IgD-negative memory B cell (primary cell): ENCODE measurements around the gene TMEM52B. TPM values are rescaled to one million over a fixed set of nuclear protein-coding genes. Genes with fewer than 3 reads are reported as not detected.
"Not testable (repeated sequence)": the region's sequence is repeated elsewhere in the genome, so short reads cannot be mapped to it uniquely, and the experiment has no call there.

ENCODE experiments used
- H3K27ac Mint-ChIP-seq, 3 donors: one replicate each; pipeline ENCODE4 v1.8.0; 2020 to 2022; ENCODE audit warnings: mild to moderate bottlenecking in 3 of 3, mixed read lengths in 3 of 3, moderate library complexity in 1 of 3
- H3K27me3 Mint-ChIP-seq: one replicate; pipeline ENCODE4 v1.8.0; 2021; ENCODE audit warnings: mixed read lengths
- H3K36me3 Mint-ChIP-seq: one replicate; pipeline ENCODE4 v1.8.0; 2020; ENCODE audit warnings: mild to moderate bottlenecking, mixed read lengths
- H3K4me1 Mint-ChIP-seq, 3 donors: one replicate each; pipeline ENCODE4 v1.8.0; 2020 to 2022; ENCODE audit warnings: mixed read lengths in 3 of 3, mild to moderate bottlenecking in 1 of 3
- H3K4me3 Mint-ChIP-seq, 4 donors: one replicate each; pipeline ENCODE4 v1.8.0; 2020 to 2022; ENCODE audit warnings: mild to moderate bottlenecking in 4 of 4, mixed read lengths in 4 of 4, moderate library complexity in 3 of 4
- H3K9me3 Mint-ChIP-seq, 3 donors: one replicate each; pipeline ENCODE4 v1.8.0; 2020 to 2021; ENCODE audit warnings: mixed read lengths in 3 of 3, mild to moderate bottlenecking in 1 of 3
- polyA plus RNA-seq: library from polyadenylated mRNA; unstranded; fragments of 300-500 nt; fragmentation: Illumina TruSeq; gene quantifications from one replicate; pipeline ENCODE4 v1.2.3, GENCODE V29; 2021

The TMEM52B gene
- polyA plus RNA-seq, 1 donor from 2014 or later, result not detected

DNA sequence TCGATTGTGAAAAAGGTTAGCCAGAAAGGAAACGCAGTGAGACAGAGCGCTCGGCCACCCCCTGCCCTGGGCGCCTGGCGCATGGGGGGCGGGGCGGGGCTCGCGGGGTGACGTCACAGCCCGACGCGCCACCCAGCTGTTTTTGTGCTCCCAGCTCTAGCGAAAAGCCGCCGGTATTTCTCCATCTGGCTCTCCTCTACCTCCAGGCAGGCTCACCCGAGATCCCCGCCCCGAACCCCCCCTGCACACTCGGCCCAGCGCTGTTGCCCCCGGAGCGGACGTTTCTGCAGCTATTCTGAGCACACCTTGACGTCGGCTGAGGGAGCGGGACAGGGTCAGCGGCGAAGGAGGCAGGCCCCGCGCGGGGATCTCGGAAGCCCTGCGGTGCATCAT, 33.9 kb downstream of the TMEM52B start, which contains the start of gene GABARAPL1:
Gene GABARAPL1, plus strand, starts transcription at position 139 of the 393 bp plus-strand sequence. Its CDS starts 253 bp downstream, at position 392.
- Mint-ChIP-seq H3K4me3 (peak within 1 kb of the TSS; percentile 90 to 95 (median 94)), H3K27ac (peak within 1 kb of the TSS; percentile 63 to 94 (median 86))

DNA sequence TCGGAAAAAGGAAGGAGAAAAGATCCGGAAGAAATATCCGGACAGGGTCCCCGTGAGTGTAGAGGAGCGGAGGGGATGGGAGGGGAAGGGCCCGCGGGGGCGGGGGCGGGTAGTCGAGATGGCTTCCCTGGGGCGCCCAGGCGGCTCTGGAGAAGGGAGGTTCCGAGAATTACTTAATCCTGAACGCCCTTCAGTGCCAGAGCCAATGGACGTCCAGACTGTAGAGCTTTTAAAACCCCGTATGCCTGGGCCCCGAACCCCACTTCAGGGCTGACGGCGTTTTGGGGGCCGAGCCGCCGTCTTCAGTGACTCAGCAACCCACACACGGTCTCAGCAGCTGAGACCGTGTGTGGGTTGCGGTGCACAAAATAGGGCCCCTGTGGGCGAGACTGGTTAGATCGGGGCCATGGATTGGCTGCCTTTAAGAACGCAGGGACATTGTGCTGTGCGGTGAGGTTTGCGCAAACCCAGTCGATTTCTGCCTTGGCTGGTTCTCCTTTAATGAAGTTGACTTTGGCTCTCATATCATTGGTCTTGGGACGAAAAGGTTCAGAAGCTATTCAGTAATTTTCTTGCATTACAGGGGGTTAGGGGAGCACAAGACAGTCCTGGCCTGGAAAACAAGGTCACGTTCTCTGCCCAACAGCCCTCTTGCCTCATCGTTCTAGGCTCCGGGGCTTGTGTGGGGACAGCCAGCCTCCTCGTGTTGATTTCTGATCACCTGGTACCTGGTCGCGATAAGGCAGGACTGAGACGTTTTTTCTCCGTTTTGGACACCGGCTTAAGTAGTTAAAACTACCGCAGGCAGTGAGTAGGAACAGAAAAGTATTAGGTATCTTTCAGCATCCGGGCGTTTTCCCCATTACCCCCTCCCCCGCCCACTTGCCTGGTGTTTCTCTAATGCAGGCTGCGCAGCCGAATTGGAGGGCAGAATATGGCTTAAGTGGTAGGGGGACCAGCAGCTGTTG, 34.6 kb downstream of the TMEM52B start:
- Mint-ChIP-seq H3K27me3 (peaks cover 20% of the 10 kb centered on the region), H3K4me3 (peak overlapping the region; percentile 90 to 95 (median 94)), H3K9me3 (no peaks in the 10 kb centered on the region), H3K36me3 (no peaks in the 10 kb centered on the region), H3K27ac (peak overlapping the region; percentile 18 to 63 (median 43)), H3K4me1 (peaks cover 2 to 21% (median 5%) of the 10 kb centered on the region in 3 donors)

More for the DNA sequence above, 33.9 kb downstream of the TMEM52B start, which contains the start of gene GABARAPL1:
- Mint-ChIP-seq H3K9me3 (no peaks in the 10 kb centered on the region), H3K27me3 (peaks cover 20% of the 10 kb centered on the region), H3K4me1 (peaks cover 2 to 21% (median 5%) of the 10 kb centered on the region in 3 donors), H3K36me3 (no peaks in the 10 kb centered on the region)

DNA sequence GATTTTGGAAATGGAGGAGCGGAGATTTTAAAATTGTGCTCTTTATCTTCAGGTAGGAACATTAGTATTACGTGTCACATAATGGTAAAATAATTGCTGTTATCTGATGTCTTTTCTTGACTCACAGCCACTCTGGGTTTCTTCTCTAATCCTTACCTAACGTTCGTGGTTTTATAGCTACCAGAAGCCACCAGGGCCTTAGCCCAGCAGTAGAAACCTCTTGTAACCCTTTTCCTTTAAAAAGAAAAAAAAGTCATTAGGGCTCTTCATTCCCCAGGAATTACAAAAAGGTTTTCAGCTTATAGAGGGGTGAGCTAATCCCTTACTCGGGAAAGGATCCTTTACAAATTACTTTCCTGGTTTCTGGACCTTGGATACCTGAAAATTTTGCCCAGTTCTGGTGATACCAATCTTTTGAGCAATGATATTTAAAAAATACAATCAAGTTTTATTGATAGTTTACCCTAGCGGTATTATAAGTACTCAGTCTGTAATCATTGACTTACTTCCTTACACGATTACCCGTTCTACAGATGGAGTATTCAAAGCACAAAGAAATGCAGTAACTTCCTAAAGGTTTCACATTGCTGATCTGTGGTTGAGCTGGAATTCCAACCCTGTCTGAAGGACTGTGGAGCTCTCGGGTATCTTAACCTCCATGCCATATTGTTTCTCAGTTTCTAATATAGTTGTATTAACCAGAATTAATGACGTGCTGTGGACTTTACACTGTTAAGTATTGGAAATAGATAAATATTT, 35.5 kb downstream of the TMEM52B start:
- Mint-ChIP-seq H3K4me1 (peaks cover 2 to 21% (median 5%) of the 10 kb centered on the region in 3 donors), H3K9me3 (no peaks in the 10 kb centered on the region), H3K36me3 (no peaks in the 10 kb centered on the region), H3K27me3 (peaks cover 20% of the 10 kb centered on the region), H3K27ac (peak overlapping the region in 2 of 3 donors; percentile 18 to 43), H3K4me3 (peak overlapping the region; percentile 90 to 95 (median 94))

DNA sequence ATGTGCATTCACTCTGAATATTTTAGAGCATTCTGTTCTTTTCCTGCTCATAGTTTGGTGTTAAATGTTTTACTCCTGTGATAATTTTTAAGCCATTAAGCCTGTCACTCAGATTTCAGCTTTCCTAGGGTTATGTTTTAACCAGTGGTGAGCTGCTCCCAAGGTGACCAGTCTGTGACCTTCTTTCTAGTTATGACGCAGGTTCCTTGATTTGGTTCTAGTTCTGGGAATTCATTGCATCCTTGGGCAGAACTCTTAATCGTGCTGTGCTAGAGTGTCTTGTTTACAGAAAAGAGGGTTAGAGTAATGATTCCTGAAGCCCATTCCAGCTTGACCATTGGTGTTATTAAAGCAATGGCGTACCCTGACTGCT, 36.0 kb downstream of the TMEM52B start:
- Mint-ChIP-seq H3K36me3 (no peaks in the 10 kb centered on the region), H3K4me3 (peak overlapping the region in 2 of 4 donors; percentile 27 to 93), H3K27me3 (peaks cover 20% of the 10 kb centered on the region), H3K4me1 (peaks cover 2 to 21% (median 5%) of the 10 kb centered on the region in 3 donors), H3K27ac (no peak overlapping the region), H3K9me3 (no peaks in the 10 kb centered on the region)

DNA sequence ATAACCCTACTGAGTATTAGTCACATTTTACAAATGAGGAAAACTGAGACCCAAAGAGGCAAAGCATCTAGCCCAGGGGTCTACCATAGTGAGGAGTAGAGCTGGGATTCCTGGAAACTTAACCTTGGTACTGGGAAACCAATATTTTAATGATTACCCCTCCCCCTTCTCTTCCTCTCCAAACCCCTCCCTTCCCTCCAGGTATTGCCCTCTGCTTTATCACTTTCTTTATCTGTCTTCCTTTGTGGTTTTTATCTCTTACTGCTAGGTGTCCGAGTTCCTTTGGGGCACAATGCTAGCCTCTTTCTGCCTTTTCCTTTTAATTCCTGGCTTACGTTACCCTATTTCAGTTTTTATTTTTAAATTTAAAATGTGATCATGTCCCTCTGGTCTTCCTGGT, 36.6 kb downstream of the TMEM52B start:
- H3K9me3 Mint-ChIP-seq, result no peaks in the 10 kb centered on the region
- peaks cover 2 to 21% (median 5%) of the 10 kb centered on the region in 3 donors for H3K4me1 Mint-ChIP-seq
- peaks cover 18% of the 10 kb centered on the region for H3K27me3 Mint-ChIP-seq
- H3K27ac Mint-ChIP-seq, result no peak overlapping the region
- H3K36me3 Mint-ChIP-seq, result no peaks in the 10 kb centered on the region
- peak overlapping the region in 1 of 4 donors; percentile 93 for H3K4me3 Mint-ChIP-seq

DNA sequence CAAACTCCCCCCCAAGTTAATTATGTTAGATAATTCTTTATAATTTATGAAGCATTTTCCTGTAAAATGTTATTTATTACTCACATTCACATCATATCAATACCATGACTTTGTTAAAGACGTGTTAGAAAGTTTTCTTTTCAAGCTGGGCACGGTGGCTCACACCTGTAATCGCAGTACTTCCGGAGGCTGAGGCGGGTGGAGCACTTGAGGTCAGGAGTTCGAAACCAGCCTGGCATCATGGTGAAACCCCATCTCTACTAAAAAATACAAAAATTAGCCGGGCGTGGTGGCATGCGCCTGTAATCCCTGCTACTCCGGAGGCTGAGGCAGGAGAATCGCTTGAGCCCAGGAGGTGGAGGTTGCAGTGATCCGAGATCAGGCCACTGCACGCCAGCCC, 37.1 kb downstream of the TMEM52B start:
- H3K4me3 Mint-ChIP-seq, H3K9me3 Mint-ChIP-seq, H3K27ac Mint-ChIP-seq, H3K36me3 Mint-ChIP-seq: not testable (repeated sequence)
- peaks cover 2 to 21% (median 5%) of the 10 kb centered on the region in 3 donors for H3K4me1 Mint-ChIP-seq
- H3K27me3 Mint-ChIP-seq, result peaks cover 18% of the 10 kb centered on the region

DNA sequence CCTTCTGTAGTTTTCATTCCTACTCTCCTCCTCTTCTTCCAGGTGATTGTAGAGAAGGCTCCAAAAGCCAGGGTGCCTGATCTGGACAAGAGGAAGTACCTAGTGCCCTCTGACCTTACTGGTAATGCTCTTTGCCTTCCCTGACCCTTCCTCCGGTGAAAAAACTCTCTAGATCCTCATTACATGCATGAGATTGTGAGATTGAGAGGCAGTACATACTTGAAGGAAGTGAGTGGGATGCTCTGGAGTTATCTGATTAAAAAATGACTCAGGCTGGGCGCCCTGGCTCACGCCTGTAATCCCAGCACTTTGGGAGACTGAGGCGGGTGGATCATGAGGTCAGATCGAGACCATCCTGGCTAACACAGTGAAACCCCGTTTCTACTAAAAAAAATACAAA, 39.2 kb downstream of the TMEM52B start:
- H3K4me1 Mint-ChIP-seq, result peaks cover 2 to 16% (median 5%) of the 10 kb centered on the region in 3 donors
- H3K4me3 Mint-ChIP-seq, result no peak overlapping the region
- H3K36me3 Mint-ChIP-seq, result no peaks in the 10 kb centered on the region
- peak overlapping the region in 1 of 3 donors; percentile 71 for H3K27ac Mint-ChIP-seq
- no peaks in the 10 kb centered on the region for H3K9me3 Mint-ChIP-seq
- H3K27me3 Mint-ChIP-seq, result peaks cover 11% of the 10 kb centered on the region

DNA sequence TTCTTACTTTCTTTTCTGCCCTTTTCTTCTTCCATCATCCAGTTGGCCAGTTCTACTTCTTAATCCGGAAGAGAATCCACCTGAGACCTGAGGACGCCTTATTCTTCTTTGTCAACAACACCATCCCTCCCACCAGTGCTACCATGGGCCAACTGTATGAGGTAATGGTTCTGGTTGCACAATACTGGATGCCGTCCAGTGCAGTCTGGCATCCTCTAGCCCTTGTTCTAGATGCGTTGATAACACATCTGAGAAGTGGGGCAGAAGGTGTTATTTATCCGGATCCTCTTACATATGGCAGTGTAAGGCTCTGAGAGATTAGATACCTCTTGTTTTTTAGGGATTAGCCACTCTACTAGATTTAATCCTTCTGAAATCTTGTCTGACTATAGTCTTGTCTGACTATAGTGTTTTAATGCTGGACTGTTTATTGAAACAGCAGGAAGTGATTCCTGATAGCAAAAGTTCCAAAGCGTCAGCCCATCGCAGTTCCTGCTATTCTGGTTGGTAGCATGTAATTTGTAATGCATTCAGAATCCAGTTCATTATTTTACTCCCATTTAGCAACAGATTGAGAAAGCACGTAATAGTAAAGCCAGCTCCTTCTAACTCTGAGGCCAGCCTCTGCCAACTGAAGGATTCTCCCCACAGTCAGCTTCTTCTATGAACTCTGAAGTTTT, 41.7 kb downstream of the TMEM52B start:
- H3K9me3 Mint-ChIP-seq, result no peaks in the 10 kb centered on the region
- H3K4me3 Mint-ChIP-seq, result no peak overlapping the region
- H3K4me1 Mint-ChIP-seq, result no peaks in the 10 kb centered on the region
- H3K27ac Mint-ChIP-seq, result no peak overlapping the region
- H3K36me3 Mint-ChIP-seq, result no peaks in the 10 kb centered on the region
- no peaks in the 10 kb centered on the region for H3K27me3 Mint-ChIP-seq

DNA sequence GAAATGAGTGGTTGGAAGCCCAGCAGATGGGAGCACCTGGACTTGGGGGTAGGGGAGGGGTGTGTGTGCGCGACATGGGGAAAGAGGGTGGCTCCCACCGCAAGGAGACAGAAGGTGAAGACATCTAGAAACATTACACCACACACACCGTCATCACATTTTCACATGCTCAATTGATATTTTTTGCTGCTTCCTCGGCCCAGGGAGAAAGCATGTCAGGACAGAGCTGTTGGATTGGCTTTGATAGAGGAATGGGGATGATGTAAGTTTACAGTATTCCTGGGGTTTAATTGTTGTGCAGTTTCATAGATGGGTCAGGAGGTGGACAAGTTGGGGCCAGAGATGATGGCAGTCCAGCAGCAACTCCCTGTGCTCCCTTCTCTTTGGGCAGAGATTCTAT, 43.0 kb downstream of the TMEM52B start:
- Mint-ChIP-seq H3K9me3 (peaks cover 0 to 2% (median 0%) of the 10 kb centered on the region in 3 donors), H3K4me3 (no peak overlapping the region), H3K27ac (no peak overlapping the region), H3K36me3 (no peaks in the 10 kb centered on the region), H3K27me3 (no peaks in the 10 kb centered on the region), H3K4me1 (no peaks in the 10 kb centered on the region)

DNA sequence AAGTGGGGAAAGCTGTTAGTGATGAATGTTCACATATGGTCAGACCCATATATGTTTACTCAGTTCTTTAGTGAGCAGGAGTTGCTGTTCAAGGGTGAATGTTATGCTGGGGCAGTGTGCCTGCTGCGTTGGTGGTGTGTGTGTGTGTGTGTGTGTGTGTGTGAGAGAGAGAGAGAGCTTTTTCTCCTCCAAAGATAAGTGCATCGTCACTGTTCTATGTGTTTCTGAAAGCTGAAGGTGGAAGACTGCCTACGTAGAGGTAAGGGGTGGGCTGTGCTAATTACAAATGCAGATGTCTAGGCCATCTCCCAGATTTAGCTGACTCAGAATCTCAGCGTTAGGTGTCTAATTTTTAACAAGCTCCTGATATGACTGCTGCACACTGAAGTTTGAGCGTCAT, 44.4 kb downstream of the TMEM52B start:
- H3K36me3 Mint-ChIP-seq, result no peaks in the 10 kb centered on the region
- H3K4me1 Mint-ChIP-seq, result no peaks in the 10 kb centered on the region
- H3K27me3 Mint-ChIP-seq, result peaks cover 1% of the 10 kb centered on the region
- peaks cover 0 to 2% (median 0%) of the 10 kb centered on the region in 3 donors for H3K9me3 Mint-ChIP-seq
- H3K4me3 Mint-ChIP-seq, result no peak overlapping the region
- H3K27ac Mint-ChIP-seq, result no peak overlapping the region

DNA sequence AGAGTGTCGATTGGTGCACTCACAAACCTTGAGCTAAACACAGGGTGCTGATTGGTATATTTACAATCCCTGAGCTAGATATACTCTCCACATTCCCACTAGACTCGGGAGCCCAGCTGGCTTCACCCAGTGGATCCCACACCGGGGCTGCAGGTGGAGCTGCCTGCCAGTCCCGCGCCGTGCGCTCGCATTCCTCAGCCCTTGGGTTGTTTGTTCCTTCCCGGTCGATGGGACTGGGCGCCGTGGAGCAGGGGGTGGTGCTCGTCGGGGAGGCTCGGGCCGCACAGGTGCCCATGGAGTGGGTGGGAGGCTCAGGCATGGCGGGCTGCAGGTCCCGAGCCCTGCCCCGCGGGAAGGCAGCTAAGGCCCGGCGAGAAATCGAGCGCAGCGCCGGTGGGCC, 46.6 kb downstream of the TMEM52B start:
- H3K27me3 Mint-ChIP-seq, H3K4me3 Mint-ChIP-seq, H3K4me1 Mint-ChIP-seq, H3K9me3 Mint-ChIP-seq, H3K27ac Mint-ChIP-seq, H3K36me3 Mint-ChIP-seq: not testable (repeated sequence)

DNA sequence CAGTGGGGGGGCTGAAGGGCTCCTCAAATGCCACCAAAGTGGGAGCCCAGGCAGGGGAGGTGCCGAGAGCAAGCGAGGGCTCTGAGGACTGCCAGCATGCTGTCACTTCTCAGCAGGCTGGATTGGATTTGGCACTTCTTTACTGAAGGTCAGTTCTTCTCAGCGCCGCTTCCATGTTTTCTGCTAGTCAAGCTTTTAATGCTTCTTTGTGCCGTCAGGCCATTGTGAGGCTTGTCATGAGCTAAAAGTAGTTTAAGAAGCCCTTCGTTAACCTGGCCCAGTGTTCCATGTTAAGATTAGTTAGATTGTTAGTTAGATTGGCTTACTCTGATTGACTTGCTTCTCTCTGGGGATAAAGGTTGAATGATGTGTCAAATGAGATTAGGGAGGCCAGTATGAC, 47.3 kb downstream of the TMEM52B start:
- Mint-ChIP-seq H3K4me1 (no peaks in the 10 kb centered on the region), H3K36me3 (no peaks in the 10 kb centered on the region), H3K27ac (no peak overlapping the region), H3K27me3 (peaks cover 3% of the 10 kb centered on the region), H3K9me3 (peaks cover 0 to 2% (median 0%) of the 10 kb centered on the region in 3 donors), H3K4me3 (no peak overlapping the region)

DNA sequence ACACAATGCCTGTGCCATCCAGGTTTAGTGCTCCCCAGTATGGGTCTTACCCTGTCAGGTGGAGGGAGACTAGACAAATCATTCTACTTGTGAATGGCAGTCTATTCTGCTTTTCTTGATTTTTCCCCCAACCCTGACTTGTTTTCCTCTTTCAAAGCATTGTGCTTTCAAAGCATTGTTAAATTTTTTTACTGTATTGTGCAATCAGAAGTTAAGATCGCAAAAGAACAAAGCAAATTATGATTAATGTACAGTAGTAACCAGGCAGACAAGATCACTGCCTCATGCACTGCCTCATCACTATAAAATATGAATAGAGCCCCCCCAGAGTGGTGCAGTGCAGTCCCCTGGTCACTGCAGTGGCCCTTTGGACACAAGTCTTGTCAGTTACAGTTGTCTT, 47.9 kb downstream of the TMEM52B start:
- Mint-ChIP-seq H3K4me3 (no peak overlapping the region), H3K4me1 (no peaks in the 10 kb centered on the region), H3K27ac (no peak overlapping the region), H3K27me3 (peaks cover 3% of the 10 kb centered on the region), H3K9me3 (peaks cover 0 to 2% (median 0%) of the 10 kb centered on the region in 3 donors), H3K36me3 (no peaks in the 10 kb centered on the region)

DNA sequence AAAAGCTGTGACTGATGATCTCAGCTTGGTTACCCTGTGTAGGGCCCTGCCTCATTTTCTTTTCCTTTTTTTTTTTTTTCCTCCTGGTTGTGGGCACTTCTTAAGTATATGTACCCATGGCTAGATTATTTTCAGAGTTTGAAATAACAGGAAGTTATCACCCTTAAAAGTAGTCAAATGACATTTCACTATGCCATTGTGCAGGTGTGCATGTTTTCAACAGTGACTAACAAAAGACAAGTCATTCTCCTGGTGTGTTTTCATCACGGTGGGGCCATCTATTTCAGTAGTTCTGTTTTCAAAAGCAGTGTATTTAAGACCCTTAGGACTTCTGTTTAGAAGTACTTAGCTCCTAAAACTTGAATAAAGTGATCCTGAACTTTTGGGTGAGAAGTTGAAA, 48.8 kb downstream of the TMEM52B start:
- peak overlapping the region in 1 of 4 donors; percentile 23 for H3K4me3 Mint-ChIP-seq
- H3K36me3 Mint-ChIP-seq, result no peaks in the 10 kb centered on the region
- peaks cover 0 to 2% (median 0%) of the 10 kb centered on the region in 3 donors for H3K9me3 Mint-ChIP-seq
- peaks cover 3% of the 10 kb centered on the region for H3K27me3 Mint-ChIP-seq
- H3K27ac Mint-ChIP-seq, result no peak overlapping the region
- no peaks in the 10 kb centered on the region for H3K4me1 Mint-ChIP-seq
